AG08395 (cell line): ENCODE measurements around the gene TMC7.

Experiments used
- DNase-seq: peaks from one replicate; pipeline ENCODE4 v3.0.0; 2012; ENCODE audit warnings: mixed read lengths, low spot score

Gene TMC7

GRCh38 chr16:19089410-19089955, 105.7 kb downstream of the TMC7 start:
- DNase-seq: no peak

GRCh38 chr16:19090916-19091315, 107.2 kb downstream of the TMC7 start:
- DNase-seq: no peak

GRCh38 chr16:19092653-19093410, 109.1 kb downstream of the TMC7 start:
- DNase-seq: no peak

GRCh38 chr16:19093631-19094541, 110.2 kb downstream of the TMC7 start:
- DNase-seq: no peak

GRCh38 chr16:19094542-19095365, 111.0 kb downstream of the TMC7 start:
- DNase-seq: no peak

- no peak for DNase-seq
Observed at GRCh38 chr16:19095654-19096053, 111.9 kb downstream of the TMC7 start.

GRCh38 chr16:19098173-19098572, 114.4 kb downstream of the TMC7 start:
- DNase-seq: no peak

GRCh38 chr16:19102187-19102872, 118.6 kb downstream of the TMC7 start:
- no peak for DNase-seq

GRCh38 chr16:19104607-19105006, 120.9 kb downstream of the TMC7 start:
- no peak for DNase-seq

- no peak for DNase-seq
Observed at GRCh38 chr16:19105131-19105530, 121.4 kb downstream of the TMC7 start.

GRCh38 chr16:19105891-19106624, 122.3 kb downstream of the TMC7 start:
- no peak for DNase-seq

GRCh38 chr16:19106625-19107020, 122.9 kb downstream of the TMC7 start:
- no peak for DNase-seq

GRCh38 chr16:19108409-19109287, 124.9 kb downstream of the TMC7 start:
- no peak for DNase-seq

GRCh38 chr16:19109288-19109664, 125.5 kb downstream of the TMC7 start:
- no peak for DNase-seq

GRCh38 chr16:19110537-19111360, 127.0 kb downstream of the TMC7 start:
- no peak for DNase-seq

GRCh38 chr16:19112099-19112407, 128.3 kb downstream of the TMC7 start:
- DNase-seq: no peak
